Stimulated activated CD8-positive, alpha-beta memory T cell treated with anti-CD3 and anti-CD28 coated beads, Interleukin-7, amount 100 ng/mL, for 4 hours (primary cell): ENCODE measurements around the gene UXS1.
"Not testable (repeated sequence)": the region's sequence is repeated elsewhere in the genome, so short reads cannot be mapped to it uniquely, and the experiment has no call there.

Experiments
- DNase-seq, 2 donors: peaks; one replicate each; pipeline ENCODE4 v3.0.0-alpha.2; 2020; ENCODE audit warnings: low read depth in 2 of 2

UXS1 gene

DNA sequence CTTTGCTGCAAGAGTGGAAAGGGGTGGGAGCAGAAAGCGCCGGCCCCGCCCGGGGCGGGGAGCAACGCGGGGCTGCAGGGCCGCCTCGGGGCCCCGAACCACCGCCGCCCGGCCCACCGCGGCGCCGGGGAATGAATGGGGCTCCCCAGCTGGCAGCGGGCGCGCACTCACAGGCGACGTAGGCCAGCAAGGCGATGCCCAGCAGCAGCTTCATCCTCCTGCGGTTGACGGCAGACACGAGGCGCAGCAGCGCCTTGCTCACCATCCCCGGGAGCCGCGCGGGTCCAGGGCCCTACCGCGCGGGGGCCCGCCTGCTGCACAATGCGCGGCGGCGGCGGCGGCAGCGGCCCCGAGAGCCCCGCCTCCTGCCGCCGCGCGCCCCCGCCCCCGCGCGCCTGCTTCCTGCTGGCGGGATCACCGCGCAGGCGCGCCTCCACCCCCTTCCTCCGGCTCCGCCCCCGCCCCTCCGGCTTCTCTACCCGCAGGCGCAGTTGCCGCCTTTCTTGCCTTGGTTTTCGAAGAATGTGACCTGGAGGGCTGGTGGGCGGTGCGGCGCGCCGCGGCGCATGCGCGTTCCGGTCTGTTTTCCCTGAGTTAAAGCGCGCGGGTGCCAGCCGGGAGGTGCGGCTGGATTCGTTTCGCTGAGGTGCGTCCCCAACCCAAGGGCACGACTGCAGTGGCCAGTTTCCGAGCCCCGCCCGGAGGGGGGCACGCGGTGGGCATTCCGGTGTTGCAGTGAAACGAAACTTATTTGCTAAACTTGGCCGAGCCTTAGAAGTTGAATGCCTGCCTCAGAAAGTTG lies at the start of gene UXS1:
TSS of gene UXS1 (minus strand) at position 325 of the 802 bp plus-strand sequence. CDS start at position 265, 60 bp downstream.
- peak; percentile 97 to 99 for DNase-seq

- DNase-seq, result not testable (repeated sequence)
Measured at GRCh38 chr2:106239491-106239890, 45.4 kb upstream of the UXS1 start.

DNA sequence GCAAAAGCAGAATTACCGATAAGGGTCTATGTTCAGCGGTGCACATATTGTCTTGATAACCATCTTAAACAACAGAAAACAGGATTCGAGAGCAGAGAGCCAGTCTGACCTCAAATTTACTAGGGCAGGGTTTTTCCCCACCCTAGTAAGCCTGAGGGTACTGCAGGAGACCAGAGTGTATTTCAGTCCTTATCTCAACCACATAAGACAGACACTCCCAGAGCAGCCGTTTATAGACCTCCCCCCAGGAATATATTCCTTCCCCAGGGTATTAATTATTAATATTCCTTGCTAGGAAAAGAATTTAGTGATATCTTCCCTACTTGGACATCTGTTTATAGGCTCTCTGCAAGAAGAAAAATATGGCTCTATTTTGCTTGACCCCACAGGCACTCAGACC lies 41.3 kb upstream of the UXS1 start:
- not testable (repeated sequence) for DNase-seq

GRCh38 chr2:106233350-106233706 lies 39.2 kb upstream of the UXS1 start:
- no peak for DNase-seq

DNA sequence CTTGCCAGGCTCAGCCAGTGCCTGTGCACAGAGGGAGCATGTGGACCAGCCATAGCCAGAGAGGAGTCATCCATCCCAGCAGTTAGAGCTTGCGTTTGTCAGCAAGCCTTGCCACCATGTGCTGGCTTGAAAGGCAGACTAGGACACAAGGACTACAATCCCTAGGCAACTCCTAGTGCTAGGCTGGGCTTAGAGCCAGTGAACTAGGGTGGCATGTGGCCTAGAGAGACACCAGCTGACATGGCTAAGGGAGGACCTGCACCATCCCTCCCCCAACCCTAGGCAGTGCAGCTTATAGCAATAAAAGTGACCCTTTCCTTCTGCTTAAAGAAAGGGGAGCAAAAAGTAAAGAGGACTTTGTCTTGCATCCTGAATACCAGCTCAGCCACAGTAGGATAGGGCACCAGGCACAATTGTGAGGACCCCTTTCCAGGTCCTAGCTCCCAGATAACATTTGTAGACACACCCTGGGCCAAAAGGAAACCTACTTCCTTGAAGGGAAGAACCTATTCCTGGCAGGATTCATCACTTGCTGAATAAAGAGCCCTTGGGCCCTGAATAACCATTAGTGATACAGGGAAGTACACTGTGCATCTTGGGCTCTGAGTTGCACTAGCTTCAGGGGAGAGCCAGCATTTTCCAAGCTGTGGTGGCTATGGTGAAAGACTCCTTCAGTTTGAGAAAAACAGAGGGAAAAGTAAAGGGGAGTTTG lies 38.7 kb upstream of the UXS1 start:
- DNase-seq, result no peak

DNA sequence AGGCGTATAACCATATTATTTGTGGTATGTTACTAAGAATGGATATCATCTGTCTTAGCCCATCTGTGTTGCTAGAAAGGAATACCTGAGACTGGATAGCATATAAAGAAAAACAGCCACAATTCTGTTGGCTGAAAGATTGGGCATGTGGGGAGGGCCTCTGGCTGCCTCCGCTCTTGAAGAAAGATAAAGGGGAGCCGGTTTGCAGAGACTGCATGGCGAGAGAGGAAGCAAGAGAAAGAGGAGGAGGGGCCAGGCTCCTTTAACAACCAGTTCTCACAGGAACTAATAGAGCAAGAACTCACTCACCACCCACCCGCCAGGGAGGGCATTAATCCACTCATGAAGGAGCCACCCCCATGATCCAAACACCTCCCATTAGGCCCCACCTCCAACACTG lies 29.2 kb upstream of the UXS1 start:
- no peak for DNase-seq

DNA sequence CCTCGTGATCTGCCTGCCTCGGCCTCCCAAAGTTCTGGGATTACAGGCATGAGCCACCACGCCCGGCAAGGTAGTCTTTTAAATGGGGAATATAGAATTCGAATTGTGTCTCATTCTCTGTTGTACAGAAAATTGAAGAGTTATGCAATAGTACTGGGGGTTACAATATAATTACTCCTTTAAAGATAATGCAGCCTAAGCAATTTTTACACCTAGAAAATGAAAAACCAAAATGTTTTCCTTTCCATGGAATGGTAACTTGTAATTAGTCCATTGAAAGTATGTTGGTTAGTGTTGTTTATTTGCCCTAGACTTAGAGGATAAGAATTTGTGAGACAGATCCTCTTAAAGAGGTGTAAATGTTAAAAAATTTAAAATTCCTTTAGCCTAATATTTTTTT lies 28.0 kb upstream of the UXS1 start:
- not testable (repeated sequence) for DNase-seq

DNA sequence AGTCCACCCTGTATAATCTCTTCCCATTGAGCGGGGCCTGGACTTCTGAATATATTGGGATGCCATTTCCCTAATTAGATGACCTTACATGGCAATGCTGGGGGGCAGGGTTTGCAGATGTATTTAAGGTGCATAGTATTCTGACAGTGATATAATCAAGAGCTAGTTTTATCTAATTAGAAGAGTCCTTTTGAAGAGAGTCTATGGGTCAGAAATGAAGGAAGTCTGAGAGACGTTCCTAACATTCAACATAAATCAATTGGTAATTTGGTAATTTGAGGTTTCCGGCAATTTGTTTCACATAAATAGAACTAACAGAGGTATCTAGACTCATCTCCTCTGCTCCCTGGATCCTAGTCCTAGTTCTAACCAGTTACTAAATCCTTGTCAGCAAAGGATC lies 25.7 kb upstream of the UXS1 start:
- DNase-seq, result no peak

- not testable (repeated sequence) for DNase-seq
Measured at GRCh38 chr2:106219157-106219556, 25.1 kb upstream of the UXS1 start.

- DNase-seq, result no peak
Measured at GRCh38 chr2:106208874-106209273, 14.8 kb upstream of the UXS1 start.

GRCh38 chr2:106208399-106208798 lies 14.3 kb upstream of the UXS1 start:
- no peak for DNase-seq

GRCh38 chr2:106207246-106207645 lies 13.1 kb upstream of the UXS1 start:
- DNase-seq, result no peak

DNA sequence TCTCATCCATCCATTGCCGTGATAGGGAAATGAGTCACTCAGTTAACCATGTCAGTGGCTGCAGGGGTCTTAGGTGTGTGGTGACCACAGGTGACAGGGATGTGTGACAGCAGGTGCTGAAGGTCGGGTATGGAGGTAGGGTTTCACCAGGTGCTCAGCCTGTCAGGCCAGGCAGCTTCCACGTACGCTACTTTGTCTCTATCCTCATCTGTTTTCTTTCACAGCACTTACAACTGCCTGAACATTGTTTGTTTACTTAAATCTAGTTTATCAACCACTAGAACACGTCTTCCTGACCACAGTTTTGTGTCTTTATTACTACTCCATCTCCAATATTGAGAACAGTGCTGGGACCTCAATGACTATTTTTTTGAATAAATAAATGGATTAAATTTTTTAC lies 11.4 kb upstream of the UXS1 start:
- DNase-seq, result no peak

GRCh38 chr2:106204551-106204950 lies 10.4 kb upstream of the UXS1 start:
- DNase-seq, result not testable (repeated sequence)

GRCh38 chr2:106201661-106202060 lies 7.6 kb upstream of the UXS1 start:
- no peak for DNase-seq

DNA sequence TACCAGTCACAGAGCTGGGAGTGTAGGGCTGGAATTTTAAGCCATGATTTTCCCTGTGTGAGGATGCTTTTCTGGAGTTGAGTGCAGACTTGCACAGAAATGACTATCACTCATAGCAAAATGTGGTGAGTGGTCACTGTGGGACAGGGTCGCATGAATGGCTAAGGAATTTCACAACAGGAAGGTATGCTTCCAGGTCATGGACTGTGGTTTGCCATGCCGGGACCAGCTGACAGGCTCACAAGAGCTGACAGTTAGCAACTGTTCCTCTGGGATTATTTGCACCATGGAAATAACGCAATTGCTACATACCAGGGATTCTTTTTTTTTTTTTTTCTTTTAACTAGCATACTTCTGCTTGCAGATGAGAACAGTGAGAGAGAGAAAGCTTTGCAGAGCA lies 3.8 kb upstream of the UXS1 start:
- no peak for DNase-seq

GRCh38 chr2:106195981-106196380 lies 1.9 kb upstream of the UXS1 start:
- no peak for DNase-seq

DNA sequence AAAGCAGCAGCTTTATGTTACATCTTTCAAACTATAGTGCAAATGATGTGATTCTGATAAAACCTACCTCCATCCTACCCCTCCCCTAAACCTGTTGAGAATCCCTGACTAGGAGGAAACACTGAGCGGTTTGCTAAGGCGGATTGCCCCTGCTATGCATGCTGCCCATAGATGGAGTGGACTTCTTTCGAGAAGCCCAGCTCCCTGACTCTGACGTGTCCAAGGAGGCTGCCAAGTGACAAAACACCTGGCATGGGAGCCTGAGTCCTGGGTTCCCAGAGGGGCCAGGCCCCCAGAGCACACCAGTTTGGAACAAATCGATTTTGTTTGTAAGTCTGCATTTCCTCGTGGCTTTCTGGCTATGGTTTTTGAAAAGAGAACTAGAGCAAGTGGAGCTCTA lies 1.4 kb upstream of the UXS1 start:
- no peak for DNase-seq

DNA sequence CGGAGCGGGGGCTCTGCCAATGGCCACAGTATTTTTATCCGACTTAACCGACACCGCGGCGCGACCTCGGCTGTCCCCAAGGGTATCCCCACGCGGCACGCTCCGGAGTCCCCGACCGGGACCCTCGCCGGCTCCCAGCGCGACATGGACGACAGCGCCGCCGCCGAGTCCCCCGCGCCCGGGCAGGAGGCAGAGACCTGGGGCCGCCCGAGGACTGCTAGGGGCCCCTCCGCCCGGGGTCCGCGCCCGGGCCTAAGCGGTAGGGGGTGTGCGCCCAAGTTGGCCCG lies 468 bp downstream of the UXS1 start:
- DNase-seq, result no peak

DNA sequence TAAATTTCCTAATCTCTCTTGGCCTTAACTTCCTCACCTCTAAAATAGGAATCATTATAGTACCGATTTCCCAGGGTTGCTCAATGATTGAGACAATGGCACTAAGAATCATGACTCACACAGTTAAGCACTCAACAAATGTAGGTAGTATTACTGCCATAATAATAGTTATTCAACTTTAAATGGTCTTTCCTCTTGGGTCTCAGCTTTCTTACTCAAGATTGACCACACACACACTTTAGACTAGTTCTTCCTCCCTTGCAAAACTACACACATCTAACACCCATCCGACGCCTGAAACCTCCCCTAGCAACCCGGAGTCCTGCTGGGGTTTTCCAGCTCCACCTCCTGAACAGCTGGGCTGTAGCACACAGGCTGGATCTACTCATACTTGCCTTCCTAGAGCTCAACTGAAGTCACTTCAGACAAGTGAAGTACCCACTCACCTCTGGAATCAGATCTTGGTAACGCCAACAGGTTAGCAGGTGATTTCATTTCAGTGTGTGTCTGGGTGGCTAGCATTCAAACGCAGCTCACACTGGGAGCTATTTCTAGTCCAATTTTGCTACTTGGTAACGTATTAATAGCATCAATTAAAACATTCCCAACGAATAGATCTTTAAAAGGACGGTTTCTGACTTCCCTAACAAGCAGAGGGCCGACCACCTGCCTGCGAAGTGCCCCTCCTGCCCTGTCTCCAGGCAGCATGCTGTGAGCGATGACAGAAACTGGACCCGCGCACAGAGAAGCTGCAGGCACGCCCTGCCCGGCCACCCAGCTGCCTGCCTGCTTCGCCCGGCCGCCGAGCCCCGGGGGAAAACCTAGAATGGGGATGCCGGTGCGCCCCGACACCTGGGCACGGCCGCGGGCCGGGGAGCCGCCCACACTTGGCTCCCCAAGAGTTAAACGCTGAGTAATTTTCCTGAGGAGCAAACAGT lies 1.1 kb downstream of the UXS1 start:
- DNase-seq, result peak; percentile 11 to 39

DNA sequence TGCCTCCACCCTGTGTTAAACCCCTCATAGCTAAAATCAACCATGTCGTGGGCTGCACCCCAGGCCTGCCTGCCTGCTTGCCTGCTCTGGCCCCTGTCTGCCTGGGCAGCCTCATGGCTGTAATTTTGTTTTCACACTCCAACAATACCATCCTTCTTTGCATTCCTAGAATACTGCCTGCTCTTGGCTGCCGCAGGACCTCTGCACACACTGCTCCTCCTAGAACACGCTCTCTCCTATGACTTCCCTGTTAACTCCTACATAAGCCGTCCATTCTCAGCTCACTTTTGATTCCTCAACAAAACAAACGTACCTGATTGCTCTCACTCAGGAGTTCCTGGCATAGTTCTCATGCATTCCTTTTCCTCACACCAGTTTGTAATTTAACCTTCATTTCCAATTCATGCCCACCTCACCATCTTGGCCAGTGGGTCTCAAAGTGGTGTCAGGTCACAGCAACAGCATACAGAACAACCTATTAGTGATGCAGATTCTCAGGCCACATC lies 2.5 kb downstream of the UXS1 start:
- no peak for DNase-seq

DNA sequence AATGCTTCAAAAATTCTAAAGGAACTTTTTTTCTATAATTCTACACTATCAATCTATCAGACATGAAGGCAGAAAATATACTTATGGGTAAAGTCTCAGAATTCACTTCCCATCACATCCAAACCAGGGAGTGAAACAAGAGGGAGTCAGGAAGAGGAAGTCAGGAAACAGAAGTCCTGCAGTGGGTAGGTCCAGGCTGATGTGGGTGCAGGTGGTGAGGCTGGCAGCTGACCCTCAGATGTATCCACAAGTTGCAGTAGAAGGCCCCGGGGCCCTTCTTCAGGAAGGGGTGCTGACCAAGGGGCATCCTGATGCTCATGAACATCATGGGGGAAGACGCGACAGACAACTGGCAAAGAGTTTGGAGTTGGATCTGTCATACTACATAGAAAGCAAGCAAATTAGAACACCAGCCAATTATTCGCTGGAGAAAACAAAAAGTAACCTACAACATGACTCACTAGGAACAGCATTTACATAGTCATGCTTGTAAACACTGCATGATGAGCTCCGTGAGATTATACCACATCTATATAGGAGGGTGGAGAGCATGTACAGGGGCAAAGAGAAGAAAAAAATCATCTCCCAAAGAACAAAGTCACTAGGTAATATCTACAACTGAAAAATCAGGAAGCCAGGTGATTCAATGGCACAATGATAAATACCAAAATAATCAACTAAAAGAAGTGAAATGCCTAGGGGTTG lies 4.2 kb downstream of the UXS1 start:
- DNase-seq, result no peak
